Stimulated activated naive CD4-positive, alpha-beta T cell (primary cell): Measurements from ENCODE around the gene LYSMD1.

Experiments used
- DNase-seq, 6 experiments: peaks; one replicate each; lab custom pipeline; 2025; lab: John Stamatoyannopoulos, UW

The LYSMD1 gene

DNA sequence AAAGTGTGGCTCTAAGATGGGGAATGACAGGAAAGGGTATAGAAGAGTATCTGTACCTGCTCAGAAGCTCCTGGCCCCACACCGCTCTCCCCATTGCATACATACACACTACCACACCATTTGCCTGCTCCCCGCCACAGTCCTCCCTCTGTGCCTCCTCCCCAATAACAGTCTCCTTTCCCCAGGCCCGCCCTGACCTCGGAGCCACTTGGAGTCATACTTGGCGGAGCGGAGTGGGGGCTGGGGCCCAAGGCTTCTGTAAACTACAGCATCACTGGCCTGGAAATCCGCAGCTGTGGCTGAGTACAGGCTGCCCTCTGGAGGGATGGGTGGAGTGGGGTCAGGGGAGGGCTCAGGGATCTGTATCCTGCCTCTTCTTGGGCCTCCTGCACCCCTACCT, 27.9 kb downstream of the LYSMD1 start:
- DNase-seq = no peak

DNA sequence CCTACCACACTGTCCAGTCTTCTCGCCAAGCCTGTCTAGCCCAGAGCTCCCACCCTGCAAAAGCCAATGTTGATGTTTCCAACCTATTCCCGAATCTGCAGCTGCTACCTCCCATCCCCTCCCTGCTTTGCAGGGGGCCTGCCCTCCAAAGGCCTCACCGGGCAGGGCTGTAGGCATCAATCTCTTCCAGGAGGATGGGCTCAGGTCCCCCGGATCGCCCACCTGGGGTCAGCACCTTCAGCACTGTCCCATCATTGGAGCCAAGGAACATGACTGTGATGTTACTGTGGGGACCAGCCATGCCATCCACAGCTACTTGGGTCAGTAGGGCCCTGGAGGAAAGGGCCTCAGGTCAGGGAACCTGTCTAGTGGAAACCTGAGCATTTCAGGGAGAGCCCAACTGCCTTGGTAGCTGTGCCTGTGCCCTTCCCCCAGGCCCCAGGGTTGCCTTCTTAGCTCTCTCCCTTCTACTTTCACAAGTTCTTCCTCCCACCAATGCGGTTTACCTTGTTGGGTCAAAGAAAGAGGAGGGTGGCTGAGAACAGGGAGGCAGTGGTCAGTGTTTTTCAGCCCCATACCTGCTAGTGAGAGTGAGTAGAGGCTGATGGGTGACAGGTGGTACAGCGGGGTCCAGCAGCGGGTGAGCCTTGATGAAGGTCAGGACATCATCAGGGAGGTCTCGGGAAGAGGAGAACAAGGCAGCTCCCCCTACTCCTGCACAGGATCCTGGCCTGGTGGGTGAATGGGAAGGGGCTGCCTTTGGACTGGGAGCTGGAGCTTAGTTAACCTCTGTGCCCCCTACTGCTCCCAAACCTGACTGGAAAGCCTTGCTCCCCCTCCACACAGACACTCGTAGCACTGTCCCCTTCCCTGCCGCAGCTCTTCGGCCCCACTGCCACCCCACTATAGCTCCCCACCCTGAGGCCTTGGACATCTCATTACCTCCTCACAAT, 30.0 kb downstream of the LYSMD1 start:
- DNase-seq = no peak

DNA sequence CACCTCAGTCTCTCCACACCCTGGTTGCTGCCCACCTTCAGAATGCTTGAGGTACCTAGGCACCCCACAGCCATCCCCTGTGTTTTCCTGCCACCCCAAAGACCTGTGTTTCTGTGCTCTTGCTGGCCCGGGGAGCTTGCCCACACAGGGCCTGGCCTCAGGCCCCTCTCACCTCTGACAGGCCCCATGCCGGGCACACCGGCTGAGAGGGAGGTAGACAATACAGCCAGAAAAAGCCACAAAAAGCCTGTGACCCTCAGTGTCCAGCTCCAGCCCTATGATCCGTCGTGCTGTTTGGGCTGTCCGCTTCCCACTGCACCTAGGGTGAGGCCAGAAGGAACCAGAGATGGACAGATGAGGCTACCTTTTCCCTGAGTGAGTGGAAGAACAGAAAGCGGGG, 30.7 kb downstream of the LYSMD1 start:
- DNase-seq = no peak

DNA sequence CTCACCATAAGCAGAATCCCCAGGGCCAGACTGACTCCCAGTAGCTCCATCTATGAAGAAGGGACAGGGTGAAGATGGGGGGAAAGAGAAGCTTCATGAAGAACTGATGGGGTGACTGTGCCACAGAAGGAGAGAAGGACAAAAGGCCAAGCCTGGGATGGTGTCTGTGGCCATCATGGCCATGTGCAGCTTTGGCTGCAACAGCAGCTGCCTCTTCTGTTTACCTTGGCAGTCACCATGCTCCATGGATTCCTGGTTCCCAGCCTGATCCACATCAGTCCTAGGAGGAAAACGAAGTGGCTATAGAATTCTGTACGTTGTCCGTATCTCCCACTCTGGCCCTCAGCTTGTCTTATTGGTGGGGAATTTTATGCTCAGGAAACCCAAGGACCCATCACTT, 31.3 kb downstream of the LYSMD1 start:
- DNase-seq = no peak

DNA sequence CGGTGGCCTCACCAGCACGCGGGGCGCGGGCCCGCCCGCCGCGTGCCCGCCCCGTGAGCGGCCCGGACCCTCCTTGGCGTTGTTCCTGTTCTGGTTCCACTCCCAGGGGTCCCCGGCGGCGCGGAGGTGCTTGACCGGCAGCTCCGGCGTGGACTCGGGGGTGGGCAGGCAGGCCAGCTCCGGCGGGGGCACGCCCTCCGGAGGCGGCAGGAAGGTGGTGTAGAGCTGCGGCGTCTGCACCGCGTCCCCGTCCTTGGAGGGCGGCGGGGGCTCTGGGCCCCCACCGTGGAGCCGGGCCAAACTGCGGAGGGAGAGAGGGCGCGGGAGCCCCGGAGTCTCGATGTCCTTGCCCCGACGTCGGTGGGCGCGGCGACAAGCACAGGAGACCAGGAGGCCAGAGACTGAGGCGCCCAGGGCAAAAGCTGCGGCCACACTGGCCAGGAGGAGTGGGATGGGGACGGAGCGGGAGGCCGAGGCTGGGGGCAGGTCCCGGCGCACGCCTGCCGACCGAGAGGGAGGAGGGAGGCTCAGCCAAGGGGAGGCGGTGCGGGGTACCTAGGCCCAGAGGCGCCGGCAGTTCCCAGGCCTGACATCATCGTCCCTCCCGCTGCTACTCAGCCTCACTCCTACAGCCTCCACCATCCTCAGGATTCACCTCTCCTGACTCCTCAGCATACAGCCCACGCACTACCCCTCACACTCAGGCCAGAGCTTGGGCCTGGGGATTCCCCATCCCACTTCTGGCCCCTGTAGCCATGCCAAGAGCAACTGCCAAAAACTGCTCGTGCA, 32.5 kb downstream of the LYSMD1 start:
- no peak for DNase-seq

DNA sequence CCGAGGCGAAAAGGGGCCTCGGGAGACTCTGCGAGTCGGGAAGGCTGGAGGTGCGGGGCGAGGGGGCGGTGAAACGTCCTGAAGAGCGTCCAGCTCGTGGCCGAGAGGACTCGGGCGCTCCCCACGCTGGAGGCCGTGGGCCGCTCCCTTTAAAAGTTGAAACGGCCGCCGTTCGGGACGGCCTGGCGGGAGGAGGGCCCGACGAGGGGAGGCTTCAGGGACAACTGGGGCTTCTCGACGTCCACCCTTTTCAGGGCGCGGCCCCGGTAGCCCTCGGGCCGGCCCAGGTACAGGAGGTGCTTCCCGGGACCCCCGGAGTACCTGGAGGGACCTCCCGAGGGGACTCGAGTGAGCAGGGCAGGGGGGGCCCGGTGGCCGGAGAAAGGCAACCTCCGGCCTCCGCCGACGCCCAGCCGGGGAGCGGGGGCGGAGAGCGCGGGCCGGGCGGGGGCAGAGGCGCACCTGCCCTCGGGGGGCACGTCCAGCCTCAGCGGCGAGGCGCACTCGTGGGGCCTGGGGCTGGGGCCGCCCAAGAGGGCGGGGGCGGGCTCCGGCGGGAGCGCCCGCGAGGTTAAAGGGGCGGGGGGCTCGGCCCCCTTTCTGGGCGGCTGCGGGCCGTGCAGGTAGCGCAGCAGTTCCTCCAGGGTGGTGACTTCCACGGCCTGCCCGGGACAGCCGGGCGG, 33.2 kb downstream of the LYSMD1 start:
- DNase-seq = no peak

DNA sequence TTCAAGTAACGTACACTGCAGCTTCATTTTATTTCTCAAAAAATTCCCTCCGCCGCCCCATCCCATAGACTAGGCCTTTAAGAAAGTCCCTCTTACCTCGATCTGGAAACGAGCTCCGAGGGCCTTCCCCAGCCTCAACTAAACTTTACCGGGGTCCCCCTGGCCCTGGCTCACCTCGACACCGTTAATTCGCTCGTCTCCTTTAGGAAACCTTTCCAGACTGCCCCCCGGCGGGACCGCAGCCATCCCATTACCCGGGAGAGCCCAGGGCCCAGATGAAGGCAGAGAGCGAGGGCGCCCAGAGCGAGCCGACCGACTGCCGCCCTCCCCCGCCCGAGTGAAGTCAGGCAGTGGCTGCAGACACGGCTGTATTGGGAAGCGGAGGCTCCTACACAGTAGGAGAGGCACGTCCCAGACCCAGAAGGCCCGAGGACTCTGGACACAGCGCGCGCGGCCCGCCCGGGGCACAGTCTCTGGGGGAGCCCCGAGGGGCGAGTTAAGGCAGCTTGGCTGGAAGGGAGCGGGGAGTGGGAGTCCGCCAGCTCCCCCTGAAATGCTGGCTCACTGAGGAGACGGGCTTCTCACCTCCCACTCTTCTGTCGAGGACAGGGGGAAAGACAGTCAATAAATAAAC, 33.9 kb downstream of the LYSMD1 start:
- no peak for DNase-seq

DNA sequence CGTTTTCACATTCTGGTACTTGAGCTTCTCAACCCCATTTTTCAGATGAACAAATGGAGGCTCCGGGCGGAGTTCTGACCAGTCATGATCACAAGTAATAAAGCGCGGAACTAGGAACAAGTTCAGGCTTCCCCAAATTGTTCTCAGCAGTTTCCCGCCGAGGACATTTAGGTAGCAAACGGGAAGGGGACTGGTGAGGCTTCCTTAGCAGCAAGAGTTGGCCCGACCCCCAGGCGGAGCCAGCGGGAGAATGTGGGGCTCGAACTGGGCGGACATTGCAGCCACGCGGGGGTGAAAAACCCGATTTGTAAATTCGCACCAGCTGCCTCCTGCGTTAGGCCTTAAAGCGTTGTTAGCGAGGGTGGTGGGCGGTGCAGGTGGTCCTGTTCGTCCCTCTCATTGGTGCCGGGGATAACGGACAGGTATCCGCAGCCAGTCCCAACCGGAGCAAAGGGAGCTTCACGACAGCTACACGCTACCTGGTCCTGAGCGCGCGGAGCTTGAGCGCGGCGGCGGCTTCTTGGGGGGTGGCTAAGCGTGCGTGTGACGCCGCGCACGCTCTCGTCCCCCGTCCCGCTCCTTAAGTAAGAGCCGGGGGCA, 34.6 kb downstream of the LYSMD1 start:
- peak; percentile 67 to 87 (median 83) for DNase-seq

DNA sequence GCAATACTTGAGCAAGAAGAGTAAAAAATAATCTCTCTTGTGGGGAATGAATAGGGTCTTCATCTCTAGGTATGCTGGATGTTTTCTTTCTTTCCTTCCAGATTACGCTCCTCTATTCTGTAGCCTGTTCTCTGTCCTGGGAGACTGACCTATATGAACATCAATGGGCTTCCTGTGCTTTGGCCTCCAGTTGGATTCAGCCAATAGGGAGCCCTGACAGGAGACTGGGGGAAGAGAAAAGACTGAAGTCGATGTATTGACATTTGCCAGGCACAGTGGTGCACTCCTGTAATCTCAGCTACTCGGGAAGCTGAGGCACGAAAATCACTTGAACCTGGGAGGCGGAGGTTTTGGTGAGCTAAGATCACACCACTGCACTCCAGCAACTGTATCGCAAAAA, 36.9 kb downstream of the LYSMD1 start:
- no peak for DNase-seq

DNA sequence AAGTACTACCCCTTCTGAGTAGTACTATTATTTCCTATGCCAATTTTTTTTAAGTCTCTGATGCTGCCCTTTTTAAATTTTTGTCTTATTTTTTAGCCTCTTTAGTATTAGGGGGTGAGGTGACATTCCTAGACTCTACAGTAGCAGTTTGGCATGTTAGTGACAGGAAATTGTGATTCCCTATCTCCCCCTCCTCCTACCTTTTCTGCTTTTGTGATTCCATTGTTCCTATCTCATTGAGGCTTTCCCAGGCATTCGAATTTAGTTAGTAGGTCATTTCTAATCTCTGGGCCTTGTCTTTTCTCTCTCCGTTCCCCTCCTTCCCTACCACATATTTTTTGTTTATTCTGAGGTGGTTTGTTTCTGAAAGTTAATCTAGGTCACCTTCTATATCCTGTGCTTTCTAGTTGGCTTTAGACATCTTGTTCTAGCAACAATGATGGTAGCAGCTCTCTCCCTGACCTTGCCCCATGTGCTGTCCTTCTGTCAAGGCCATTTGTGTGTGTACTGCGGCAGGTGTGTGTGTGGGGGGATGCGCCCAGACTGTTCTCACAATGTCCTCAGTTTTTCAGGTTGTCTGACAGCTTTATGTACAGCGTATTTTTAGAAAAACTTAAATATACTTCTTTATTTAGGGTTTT, 40.8 kb downstream of the LYSMD1 start:
- no peak for DNase-seq

DNA sequence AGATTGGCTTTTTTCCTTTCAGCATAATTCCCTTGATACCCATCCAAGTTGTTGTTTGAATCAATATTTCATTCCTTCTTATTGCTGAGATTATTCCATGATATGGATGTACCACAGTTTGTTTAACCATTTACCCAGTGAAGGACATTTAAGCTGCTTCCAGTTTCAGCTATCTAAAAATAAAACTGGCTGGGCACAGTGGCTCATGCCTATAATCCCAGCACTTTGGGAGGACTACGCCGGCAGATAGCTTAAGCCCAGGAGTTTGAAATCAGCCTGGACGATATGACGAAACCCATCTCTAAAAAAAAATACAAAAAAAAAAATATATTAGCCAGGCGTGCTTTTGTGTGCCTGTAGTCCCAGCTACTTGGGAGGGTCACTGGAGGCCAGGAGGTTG, 51.8 kb downstream of the LYSMD1 start:
- no peak for DNase-seq
